RWPE1 (cell line): ENCODE results near the gene CACNA2D2.

Experiments
- CTCF ChIA-PET: fragments of 350-600 bp; sonication (Branson Sonifier 250); formaldehyde crosslinking; extraction: SDS; loops from one replicate; lab custom pipeline; 2021; lab: Yijun Ruan, JAX
- POLR2A ChIA-PET: fragments of 400-600 bp; formaldehyde crosslinking; extraction: SDS; loops from one replicate; lab custom pipeline; 2020; ENCODE audit warnings: antibody characterized with exemption; ENCODE audit not compliant: low non-redundant PET; lab: Yijun Ruan, JAX
- DNase-seq: peaks from one replicate; pipeline ENCODE4 v3.0.0; 2012; ENCODE audit warnings: low spot score
- H3K27ac ChIP-seq: fragments of 450-650 bp; 2 replicates; pipeline ENCODE4 v1.5.1; 2017
- CTCF ChIP-seq: fragments of 450-650 bp; conservative IDR thresholded peaks from 2 replicates; pipeline ENCODE4 v1.5.1; 2017; ENCODE audit warnings: low read depth, mild to moderate bottlenecking

CACNA2D2 gene

GRCh38 chr3:50536471-50537180 lies 33.2 kb upstream of the CACNA2D2 start:
- ChIA-PET CTCF (no interaction called here), POLR2A (no interaction called here)
- no peak for DNase-seq
- TF ChIP-seq CTCF, result no peak
- no peak overlapping the region for H3K27ac ChIP-seq

- TF ChIP-seq CTCF, result no peak
- no peak overlapping the region for H3K27ac ChIP-seq
- DNase-seq, result no peak
- ChIA-PET CTCF (no interaction called here), POLR2A (no interaction called here)
These were observed 31.4 kb upstream of the CACNA2D2 start for GRCh38 chr3:50534681-50535330.

- TF ChIP-seq CTCF, result no peak
- no peak overlapping the region for H3K27ac ChIP-seq
- DNase-seq, result no peak
- ChIA-PET POLR2A (no interaction called here), CTCF (no interaction called here)
These were observed 30.5 kb upstream of the CACNA2D2 start for GRCh38 chr3:50533807-50534461.

GRCh38 chr3:50533316-50533715 lies 29.9 kb upstream of the CACNA2D2 start:
- TF ChIP-seq CTCF, result no peak
- CTCF ChIA-PET, result no interaction called here
- POLR2A ChIA-PET, result no interaction called here
- no peak overlapping the region for H3K27ac ChIP-seq
- no peak for DNase-seq

- DNase-seq, result no peak
- TF ChIP-seq CTCF, result no peak
- CTCF ChIA-PET, result no interaction called here
- no peak overlapping the region for H3K27ac ChIP-seq
- POLR2A ChIA-PET, result no interaction called here
These were observed 28.8 kb upstream of the CACNA2D2 start for GRCh38 chr3:50532062-50532705.

GRCh38 chr3:50531201-50531600 lies 27.8 kb upstream of the CACNA2D2 start:
- no peak for DNase-seq
- H3K27ac ChIP-seq, result no peak overlapping the region
- CTCF ChIA-PET, result no interaction called here
- no peak for TF ChIP-seq CTCF
- POLR2A ChIA-PET, result no interaction called here
